ENCODE measurements around the gene SLC4A11.

The SLC4A11 gene

DNA sequence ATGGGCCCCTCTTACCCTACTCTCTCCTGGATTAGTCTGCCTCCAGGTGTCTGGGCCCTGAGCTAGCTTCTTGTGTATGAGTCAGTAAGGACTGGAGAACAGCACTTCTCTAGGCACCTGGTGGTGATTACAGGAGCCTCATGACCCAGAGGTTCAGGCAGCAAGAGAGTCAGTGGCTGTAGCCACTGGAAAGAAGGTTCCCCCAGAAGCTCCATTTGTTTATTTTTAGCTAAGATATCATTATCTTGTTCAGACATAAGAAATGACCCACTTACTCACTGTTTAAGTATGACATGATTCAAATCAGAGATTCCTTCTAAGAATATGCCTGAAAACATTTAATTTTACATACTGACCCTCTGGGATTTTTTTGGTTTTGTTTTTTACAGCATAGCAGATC is 23.6 kb upstream of the SLC4A11 start:
- TF ChIP-seq, protein P1, sequence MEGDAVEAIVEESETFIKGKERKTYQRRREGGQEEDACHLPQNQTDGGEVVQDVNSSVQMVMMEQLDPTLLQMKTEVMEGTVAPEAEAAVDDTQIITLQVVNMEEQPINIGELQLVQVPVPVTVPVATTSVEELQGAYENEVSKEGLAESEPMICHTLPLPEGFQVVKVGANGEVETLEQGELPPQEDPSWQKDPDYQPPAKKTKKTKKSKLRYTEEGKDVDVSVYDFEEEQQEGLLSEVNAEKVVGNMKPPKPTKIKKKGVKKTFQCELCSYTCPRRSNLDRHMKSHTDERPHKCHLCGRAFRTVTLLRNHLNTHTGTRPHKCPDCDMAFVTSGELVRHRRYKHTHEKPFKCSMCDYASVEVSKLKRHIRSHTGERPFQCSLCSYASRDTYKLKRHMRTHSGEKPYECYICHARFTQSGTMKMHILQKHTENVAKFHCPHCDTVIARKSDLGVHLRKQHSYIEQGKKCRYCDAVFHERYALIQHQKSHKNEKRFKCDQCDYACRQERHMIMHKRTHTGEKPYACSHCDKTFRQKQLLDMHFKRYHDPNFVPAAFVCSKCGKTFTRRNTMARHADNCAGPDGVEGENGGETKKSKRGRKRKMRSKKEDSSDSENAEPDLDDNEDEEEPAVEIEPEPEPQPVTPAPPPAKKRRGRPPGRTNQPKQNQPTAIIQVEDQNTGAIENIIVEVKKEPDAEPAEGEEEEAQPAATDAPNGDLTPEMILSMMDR (IDR thresholded peaks at IDR 0.05; ENCODE audit: low read depth, low read length, missing control alignments) = no peak
- no peak for DNase-seq (ENCODE audit: low read depth)
- in situ Hi-C loops (cut with HindIII; ENCODE audit: low sequenced_read_pairs) = no loop called here
- no peak overlapping the region for H3K4me3 ChIP-seq (ENCODE audit: low read depth, low read length)

DNA sequence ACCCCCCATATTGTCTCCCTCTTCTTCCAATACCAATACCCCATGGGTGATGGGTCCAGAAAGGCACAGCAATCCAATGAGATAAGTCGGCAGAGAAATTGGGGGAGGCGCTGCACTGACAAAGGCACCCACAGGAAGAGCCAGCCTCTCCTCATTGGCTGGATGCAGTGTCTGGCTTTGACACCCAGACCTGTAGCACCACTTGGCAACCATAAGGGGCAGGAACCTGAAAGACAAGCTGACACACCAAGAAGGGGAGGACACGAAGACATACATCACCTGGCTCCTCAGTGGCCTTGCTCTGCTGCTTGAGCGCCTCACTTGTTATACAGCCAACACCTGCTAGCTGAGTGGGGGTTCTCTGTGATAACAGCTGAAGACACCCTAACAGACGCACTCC is 19.4 kb upstream of the SLC4A11 start:
- TF ChIP-seq, protein P1 (IDR thresholded peaks at IDR 0.05; ENCODE audit: low read depth, low read length, missing control alignments) = no peak
- no peak for DNase-seq (ENCODE audit: low read depth)
- in situ Hi-C loops (cut with HindIII; ENCODE audit: low sequenced_read_pairs) = no loop called here
- H3K4me3 ChIP-seq (ENCODE audit: low read depth, low read length) = no peak overlapping the region

DNA sequence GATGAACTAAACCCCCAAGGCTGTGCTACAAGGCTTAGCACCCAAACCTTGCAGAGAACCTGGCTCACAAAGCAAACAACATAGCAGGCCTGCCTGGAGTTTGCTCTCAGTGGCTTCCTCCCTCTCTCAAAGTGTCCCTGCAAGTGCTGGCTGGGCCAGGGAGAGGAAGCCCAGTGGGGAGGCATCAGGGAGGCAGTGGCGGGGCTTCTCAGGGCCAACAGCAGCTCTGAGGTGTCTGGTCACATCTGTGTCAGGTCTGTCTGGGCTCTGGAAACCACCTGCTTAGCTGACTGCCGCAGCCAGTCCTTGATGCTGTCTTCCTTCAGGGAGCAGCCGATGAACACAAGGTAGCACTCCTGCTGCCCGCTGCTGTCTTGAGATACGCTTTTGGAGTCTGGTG is 16.7 kb upstream of the SLC4A11 start:
- in situ Hi-C loops (cut with HindIII; ENCODE audit: low sequenced_read_pairs) = no loop called here
- TF ChIP-seq, protein P1 (IDR thresholded peaks at IDR 0.05; ENCODE audit: low read depth, low read length, missing control alignments) = no peak
- no peak for DNase-seq (ENCODE audit: low read depth)
- H3K4me3 ChIP-seq (ENCODE audit: low read depth, low read length) = no peak overlapping the region

DNA sequence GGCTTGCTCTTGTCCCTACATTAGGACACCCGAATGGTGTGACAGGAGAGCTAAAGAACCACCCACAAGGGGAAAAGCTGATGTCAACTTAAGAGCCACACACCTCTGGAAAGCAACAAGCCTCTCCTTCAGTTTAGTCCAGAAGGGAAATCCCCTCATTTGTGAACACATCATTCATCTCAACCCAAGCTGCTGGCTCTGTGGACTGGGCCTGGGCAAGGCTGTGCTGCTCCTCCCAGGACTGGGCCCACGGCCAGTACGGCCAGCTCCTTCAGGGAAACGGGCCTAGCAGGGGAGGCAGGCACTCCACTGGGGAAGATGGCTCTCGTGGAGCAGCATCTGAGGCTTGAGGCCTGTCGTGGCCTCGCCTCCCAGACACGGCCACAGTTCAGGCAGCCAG is 12.8 kb upstream of the SLC4A11 start:
- TF ChIP-seq, protein P1 (IDR thresholded peaks at IDR 0.05; ENCODE audit: low read depth, low read length, missing control alignments) = no peak
- H3K4me3 ChIP-seq (ENCODE audit: low read depth, low read length) = no peak overlapping the region
- in situ Hi-C loops (cut with HindIII; ENCODE audit: low sequenced_read_pairs) = no loop called here
- DNase-seq (ENCODE audit: low read depth) = peak; percentile 6

DNA sequence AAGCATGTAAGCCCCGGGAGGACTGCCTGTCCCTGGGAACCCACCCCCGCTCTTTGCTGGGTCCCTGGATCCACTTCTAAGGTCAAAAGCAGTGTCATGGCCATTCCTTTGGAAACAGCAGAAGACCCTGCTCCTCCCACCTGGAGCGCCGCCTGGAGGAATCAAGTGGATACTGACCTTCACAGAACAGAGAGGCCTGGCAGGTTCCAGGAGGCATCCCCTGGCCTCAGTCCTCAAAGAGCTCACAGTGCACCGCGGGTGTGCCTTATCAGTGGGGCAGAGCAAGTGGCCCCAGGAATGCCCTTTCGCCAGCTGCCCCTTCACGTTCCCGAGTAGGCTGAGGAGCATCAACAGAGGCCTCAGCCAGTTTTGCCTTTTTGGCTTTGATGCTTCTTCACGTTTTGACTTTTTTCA is 11.1 kb upstream of the SLC4A11 start:
- H3K4me3 ChIP-seq (ENCODE audit: low read depth, low read length) = no peak overlapping the region
- no peak for DNase-seq (ENCODE audit: low read depth)
- TF ChIP-seq, protein P1 (IDR thresholded peaks at IDR 0.05; ENCODE audit: low read depth, low read length, missing control alignments) = peak; percentile 42
- in situ Hi-C loops (cut with HindIII; ENCODE audit: low sequenced_read_pairs) = no loop called here

DNA sequence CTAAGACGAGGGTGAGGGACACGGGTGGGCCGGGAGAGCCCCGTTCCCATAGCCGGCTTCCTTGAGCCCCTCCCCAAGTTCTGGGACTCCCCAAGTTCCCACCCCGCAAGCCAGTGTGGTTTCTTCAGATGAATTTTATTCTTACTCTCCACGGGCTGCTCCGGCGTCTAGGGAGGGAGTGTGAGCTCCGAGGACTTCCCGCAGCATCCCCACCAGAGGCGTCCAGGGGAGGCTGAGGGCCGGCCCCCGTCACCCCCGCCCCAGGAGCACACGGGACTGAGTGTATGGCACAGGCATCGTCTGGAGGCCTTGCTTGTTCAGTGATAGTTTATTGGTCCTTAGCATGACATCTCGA is 10.0 kb upstream of the SLC4A11 start:
- TF ChIP-seq, protein P1 (IDR thresholded peaks at IDR 0.05; ENCODE audit: low read depth, low read length, missing control alignments) = no peak
- no peak for DNase-seq (ENCODE audit: low read depth)
- in situ Hi-C loops (cut with HindIII; ENCODE audit: low sequenced_read_pairs) = no loop called here
- peak overlapping the region; percentile 23 for H3K4me3 ChIP-seq (ENCODE audit: low read depth, low read length)
